AG09319 (cell line): ENCODE results near the gene RHOT1.
"Not testable (repeated sequence)": the region's sequence is repeated elsewhere in the genome, so short reads cannot be mapped to it uniquely, and the experiment has no call there.

Source experiments
- DNase-seq: peaks from one replicate; pipeline ENCODE4 v3.0.0-alpha.2; 2010; ENCODE audit warnings: low read depth; ENCODE audit errors: extremely low read depth
- TF ChIP-seq, protein P1 (sequence below): IDR thresholded peaks from 2 replicates; pipeline ENCODE4 v1.5.1; 2011; ENCODE audit warnings: low read depth, mild to moderate bottlenecking, inconsistent platforms, low read length, moderate library complexity

The RHOT1 gene

DNA sequence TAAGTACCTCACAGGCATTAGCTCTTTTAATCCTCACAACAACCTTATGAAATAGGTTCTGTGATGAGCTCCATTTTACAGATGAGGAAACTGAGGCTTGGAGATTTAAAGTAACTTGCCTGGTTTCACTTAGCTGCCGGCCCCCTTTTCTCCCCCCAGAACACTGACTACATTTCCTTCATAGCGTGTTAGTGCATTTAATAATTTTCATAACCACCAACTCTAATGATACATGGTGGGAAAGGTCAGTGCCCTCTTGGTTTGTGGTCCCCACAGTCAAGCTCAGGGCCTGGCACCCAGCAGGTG, 16.5 kb upstream of the RHOT1 start:
- no peak for DNase-seq

DNA sequence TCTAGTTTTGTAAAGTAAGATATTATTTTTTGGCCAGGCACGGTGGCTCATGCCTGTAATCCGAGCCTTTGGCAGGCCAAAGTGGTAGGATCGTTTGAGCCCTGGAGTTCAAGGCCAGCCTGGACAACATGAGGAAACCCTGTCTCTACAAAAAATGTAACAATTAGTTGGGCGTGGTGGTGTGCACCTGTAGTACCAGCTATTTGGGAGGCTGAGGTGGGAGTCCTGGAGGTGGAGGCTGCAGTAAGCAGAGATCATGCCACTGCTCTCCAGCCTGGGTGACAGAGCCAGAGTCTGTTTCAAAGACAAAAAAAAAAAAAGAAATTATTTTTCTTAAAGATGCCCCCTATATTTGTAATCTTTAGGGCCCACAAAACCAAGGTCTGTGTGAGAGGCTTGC, 16.0 kb upstream of the RHOT1 start:
- TF ChIP-seq, protein P1, sequence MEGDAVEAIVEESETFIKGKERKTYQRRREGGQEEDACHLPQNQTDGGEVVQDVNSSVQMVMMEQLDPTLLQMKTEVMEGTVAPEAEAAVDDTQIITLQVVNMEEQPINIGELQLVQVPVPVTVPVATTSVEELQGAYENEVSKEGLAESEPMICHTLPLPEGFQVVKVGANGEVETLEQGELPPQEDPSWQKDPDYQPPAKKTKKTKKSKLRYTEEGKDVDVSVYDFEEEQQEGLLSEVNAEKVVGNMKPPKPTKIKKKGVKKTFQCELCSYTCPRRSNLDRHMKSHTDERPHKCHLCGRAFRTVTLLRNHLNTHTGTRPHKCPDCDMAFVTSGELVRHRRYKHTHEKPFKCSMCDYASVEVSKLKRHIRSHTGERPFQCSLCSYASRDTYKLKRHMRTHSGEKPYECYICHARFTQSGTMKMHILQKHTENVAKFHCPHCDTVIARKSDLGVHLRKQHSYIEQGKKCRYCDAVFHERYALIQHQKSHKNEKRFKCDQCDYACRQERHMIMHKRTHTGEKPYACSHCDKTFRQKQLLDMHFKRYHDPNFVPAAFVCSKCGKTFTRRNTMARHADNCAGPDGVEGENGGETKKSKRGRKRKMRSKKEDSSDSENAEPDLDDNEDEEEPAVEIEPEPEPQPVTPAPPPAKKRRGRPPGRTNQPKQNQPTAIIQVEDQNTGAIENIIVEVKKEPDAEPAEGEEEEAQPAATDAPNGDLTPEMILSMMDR = no peak

More for the DNA sequence above, 16.5 kb upstream of the RHOT1 start:
- TF ChIP-seq, protein P1 = no peak

DNA sequence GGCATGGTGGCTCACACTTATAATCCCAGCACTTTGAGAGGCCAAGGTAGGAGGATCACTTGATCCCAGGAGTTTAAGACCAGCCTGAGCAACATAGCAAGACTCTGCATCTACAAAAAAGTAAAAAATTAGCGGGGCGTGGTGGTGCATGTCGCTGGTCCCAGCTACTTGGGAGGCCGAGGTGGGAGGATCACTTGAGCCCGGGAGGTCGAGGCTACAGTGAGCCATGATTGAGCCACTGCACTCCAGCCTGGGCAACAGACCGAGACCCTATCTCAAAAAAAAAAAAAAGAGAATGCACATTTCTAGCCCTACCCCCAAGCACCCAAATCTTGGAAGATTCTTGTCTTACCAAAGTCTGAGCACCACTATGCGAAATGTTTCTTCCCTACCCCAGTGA, 15.6 kb upstream of the RHOT1 start:
- TF ChIP-seq, protein P1 = no peak
- no peak for DNase-seq

More for the DNA sequence above, 16.0 kb upstream of the RHOT1 start:
- DNase-seq = no peak

DNA sequence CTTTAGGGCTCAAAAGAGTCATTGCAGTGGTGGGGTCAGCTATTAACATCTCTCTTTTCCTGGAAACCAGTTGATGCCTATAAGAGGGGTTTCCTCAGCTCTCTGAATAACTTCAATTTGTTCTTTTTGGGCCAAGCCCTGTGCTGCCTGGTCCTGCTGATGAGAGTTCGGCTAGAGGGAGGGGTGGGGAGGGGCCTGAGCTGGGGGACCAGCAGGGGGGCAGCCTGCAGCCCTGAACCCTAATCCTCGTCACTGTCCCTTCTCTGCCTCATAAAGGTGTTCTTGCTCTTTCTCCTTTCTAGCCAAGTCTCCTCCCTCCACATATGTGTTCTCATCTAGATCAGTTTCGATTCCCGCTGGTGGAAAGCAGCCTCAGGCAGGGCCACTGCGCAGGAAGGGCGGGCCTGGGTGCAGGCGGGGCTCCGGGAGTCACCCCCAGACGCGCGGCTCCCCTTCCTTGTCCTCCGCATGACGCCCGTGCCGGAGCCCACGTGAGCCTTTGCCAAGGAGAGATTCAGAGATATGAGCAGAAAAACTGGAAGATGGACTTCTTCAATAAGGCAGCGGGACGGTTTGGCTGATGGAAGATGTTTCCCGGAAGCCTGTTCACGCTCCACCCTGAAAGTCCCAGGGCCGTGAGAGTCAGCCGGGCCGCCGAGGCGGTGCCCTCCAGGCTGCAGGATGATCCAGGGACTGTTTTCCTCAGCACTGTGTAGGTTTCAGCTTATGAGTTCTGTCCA, 15.0 kb upstream of the RHOT1 start:
- no peak for DNase-seq
- TF ChIP-seq, protein P1 = no peak

DNA sequence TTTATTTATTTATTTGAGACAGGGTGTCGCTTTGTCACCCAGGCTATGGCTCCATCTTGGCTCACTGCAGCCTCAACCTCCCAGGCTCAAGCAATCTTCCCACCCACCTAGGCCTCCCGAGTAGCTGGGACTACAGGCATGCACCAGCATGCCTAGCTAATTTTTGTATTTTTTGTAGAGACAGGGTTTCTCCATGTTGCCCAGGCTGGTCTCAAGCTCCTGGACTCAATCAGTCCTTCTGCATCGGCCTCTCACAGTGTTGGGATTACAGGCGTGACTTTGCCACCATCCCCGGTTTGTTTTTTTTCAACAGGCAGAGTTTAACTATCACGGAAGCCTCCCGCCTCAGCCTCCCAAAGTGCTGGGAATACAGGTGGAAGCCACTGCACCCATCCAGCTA, 13.8 kb upstream of the RHOT1 start:
- not testable (repeated sequence) for DNase-seq

DNA sequence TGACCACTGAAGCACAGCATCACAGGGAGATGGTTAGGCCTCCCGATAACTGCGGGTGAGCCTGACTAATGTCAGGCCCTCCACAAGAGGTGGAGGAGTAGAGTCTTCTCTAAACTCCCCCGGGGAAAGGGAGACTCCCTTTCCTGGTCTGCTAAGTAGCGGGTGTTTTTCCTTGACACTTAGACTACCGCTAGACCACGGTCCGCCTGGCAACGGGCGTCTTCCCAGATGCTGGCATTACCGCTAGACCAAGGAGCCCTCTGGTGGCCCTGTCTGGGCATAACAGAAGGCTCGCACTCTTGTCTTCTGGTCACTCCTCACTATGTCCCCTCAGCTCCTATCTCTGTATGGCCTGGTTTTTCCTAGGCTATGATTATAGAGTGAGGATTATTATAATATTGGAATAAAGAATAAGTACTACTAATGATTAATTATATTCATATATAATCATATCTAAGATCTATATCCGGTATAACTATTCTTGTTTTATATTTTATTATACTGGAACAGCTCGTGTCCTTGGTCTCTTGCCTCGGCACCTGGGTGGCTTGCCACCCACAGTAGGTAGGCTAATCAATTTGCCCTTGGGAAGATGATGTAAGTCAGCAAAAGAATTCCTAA, 6.7 kb upstream of the RHOT1 start:
- DNase-seq = not testable (repeated sequence)
- TF ChIP-seq, protein P1 = peak; percentile 7; the same call in 1 of the 2 replicates

DNA sequence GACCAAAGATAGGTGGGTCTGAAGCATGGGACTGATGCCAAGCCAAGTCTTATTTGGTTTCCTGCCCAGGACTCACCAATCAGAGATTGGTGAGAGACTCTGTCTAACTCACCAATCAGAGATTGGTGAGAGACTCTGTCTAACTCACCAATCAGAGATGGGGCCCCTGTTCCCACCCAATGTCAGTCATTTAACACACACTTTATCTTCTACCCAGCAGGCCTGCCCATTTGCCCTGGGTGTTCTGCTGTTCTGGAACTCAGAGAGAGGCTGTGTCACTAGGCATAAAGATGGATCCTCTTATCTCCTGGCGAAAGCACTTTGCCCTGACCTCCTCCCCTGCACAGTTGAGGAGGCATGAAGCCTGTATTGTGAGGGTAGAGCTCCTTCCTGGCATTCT, 5.4 kb upstream of the RHOT1 start:
- TF ChIP-seq, protein P1 = no peak
- no peak for DNase-seq

DNA sequence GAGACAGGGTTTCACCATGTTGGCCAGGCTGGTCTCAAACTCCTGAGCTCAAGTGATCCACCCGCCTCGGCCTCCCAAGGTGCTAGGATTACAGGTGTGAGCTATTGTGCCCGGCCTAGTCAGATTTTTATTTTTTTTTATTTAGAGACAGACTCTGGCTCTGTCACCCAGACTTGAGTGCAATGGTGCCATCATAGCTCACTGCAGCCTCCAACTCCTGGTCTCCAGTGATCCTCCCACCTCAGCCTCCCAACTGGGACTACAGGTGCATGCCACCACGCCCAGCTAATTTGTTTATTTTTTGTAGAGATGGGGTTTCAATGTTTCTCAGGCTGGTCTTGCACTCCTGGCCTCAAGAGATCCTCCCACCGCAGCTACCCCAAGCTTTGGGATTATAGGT, 2.8 kb upstream of the RHOT1 start:
- DNase-seq = not testable (repeated sequence)
